AG04449 (cell line): ENCODE measurements around the gene CDK11A.
"Not testable (repeated sequence)": the region's sequence is repeated elsewhere in the genome, so short reads cannot be mapped to it uniquely, and the experiment has no call there.

Experiments
- CTCF ChIA-PET: fragments of 350-600 bp; formaldehyde crosslinking; extraction: SDS; loops from one replicate; lab custom pipeline; 2021; ENCODE audit warnings: antibody characterized with exemption; lab: Yijun Ruan, JAX
- POLR2A ChIA-PET: fragments of 400-600, 350-600 bp; formaldehyde crosslinking; extraction: SDS; loops from one replicate; lab custom pipeline; 2020; ENCODE audit warnings: antibody characterized with exemption, inconsistent platforms; lab: Yijun Ruan, JAX
- DNase-seq: peaks from one replicate; pipeline ENCODE4 v3.0.0-alpha.2; 2010; ENCODE audit warnings: low read depth, low spot score
- H3K4me3 ChIP-seq: 2 replicates; pipeline ENCODE4 v1.5.1; 2011; ENCODE audit warnings: low read depth, mild to moderate bottlenecking, control low read depth, low read length
- CTCF ChIP-seq: IDR thresholded peaks from one replicate; pipeline ENCODE4 v1.5.1; 2011; ENCODE audit warnings: mild to moderate bottlenecking, moderate library complexity, low read length, control low read depth, inconsistent platforms; ENCODE audit not compliant: insufficient read depth; ENCODE audit errors: missing control alignments

The CDK11A gene

GRCh38 chr1:1728308-1729005 lies 4.3 kb upstream of the CDK11A start:
- H3K4me3 ChIP-seq, DNase-seq, POLR2A ChIA-PET: not testable (repeated sequence)
- CTCF ChIA-PET: interaction anchor here (1.9 kb wide), 1 partner anchor 178 kb away, joined by 8 read pairs; no protein-coding TSS in a partner anchor

DNA sequence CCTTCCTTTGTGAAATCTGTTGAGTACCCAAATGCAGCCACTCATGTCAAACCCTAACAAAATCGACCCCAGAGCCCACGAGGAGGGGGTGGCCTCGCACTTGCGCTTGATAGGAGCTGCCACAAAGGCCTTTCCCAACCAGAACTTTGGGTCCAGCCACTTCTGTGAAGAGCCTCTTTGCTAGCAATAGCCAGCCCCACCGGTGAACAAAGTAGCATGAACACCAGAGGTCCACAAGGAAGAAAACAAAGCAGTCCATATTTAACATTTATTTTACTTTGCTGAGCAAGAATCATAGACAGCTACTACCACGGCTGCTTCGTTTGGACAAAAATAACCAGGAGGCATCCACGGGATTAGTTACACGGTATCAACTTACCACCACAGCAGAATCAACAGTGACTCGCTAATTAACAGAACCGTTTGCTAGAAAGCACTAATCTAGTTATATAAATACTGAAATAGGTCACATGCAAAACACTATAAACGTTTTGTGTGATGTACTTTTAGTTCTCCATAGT lies 3.0 kb upstream of the CDK11A start:
- H3K4me3 ChIP-seq, POLR2A ChIA-PET, CTCF ChIA-PET, DNase-seq: not testable (repeated sequence)

GRCh38 chr1:1726088-1726487 lies 1.9 kb upstream of the CDK11A start:
- DNase-seq, CTCF ChIA-PET, H3K4me3 ChIP-seq, POLR2A ChIA-PET: not testable (repeated sequence)

- DNase-seq: no peak
- H3K4me3 ChIP-seq: no peak overlapping the region
- TF ChIP-seq CTCF: no peak
- ChIA-PET POLR2A (interaction anchor here (0.6 kb wide), 2 partner anchors 10 to 53 kb away, joined by 3 read pairs; no protein-coding TSS in a partner anchor), CTCF (no interaction called here)
Measured at GRCh38 chr1:1721201-1721600, 3.0 kb downstream of the CDK11A start.

GRCh38 chr1:1715109-1715883 lies 8.9 kb downstream of the CDK11A start:
- H3K4me3 ChIP-seq, POLR2A ChIA-PET, CTCF ChIA-PET, DNase-seq: not testable (repeated sequence)

- CTCF ChIA-PET, H3K4me3 ChIP-seq, DNase-seq, POLR2A ChIA-PET: not testable (repeated sequence)
Measured at GRCh38 chr1:1707897-1708296, 16.3 kb downstream of the CDK11A start.

GRCh38 chr1:1707241-1707640 lies 16.9 kb downstream of the CDK11A start:
- DNase-seq, CTCF ChIA-PET, POLR2A ChIA-PET, H3K4me3 ChIP-seq: not testable (repeated sequence)

DNA sequence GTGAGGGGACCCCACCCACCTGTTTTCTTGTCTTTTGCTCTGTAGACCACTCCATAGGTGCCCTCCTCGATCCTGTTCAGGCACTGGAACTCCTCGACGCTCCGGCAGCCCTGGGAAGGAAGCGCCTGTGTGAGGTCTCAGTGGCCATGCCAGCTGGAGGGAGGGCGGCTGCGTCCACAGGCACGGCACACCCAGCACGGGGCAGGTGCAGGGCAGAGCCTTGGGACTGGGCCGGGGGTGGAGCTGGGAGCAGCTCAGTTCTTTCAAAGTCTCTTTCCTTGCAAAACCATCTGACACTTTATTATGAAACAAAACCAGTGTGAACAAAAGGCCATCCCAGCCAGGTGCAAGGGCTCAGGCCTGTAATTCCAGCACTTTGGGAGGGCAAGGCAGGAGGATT lies 18.5 kb downstream of the CDK11A start:
- CTCF ChIA-PET, H3K4me3 ChIP-seq, POLR2A ChIA-PET, DNase-seq: not testable (repeated sequence)

- DNase-seq, POLR2A ChIA-PET, CTCF ChIA-PET, H3K4me3 ChIP-seq: not testable (repeated sequence)
Measured at GRCh38 chr1:1704284-1704957, 19.7 kb downstream of the CDK11A start.

DNA sequence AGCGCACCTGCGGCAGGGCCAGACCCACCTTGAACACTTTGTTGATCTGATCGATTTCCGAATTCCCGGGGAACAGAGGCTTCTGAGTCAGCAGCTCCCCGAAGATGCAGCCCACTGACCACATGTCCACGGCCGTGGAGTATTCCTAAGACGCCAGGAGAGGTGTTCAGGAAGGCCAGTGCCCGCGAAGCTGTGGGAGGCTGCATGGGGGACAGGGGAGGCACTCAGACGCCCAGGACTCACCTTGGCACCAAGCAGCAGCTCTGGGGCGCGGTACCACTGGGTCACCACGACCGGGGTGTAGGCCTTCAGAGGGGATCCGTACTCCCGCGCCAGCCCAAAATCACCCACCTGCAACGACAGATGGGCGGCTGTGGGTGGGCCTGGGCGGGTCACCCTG lies 20.4 kb downstream of the CDK11A start:
- ChIA-PET POLR2A (no interaction called here), CTCF (no interaction called here)
- H3K4me3 ChIP-seq: no peak overlapping the region
- no peak for TF ChIP-seq CTCF
- DNase-seq: no peak

GRCh38 chr1:1702506-1702905 lies 21.7 kb downstream of the CDK11A start:
- CTCF ChIA-PET, H3K4me3 ChIP-seq, POLR2A ChIA-PET, DNase-seq: not testable (repeated sequence)

DNA sequence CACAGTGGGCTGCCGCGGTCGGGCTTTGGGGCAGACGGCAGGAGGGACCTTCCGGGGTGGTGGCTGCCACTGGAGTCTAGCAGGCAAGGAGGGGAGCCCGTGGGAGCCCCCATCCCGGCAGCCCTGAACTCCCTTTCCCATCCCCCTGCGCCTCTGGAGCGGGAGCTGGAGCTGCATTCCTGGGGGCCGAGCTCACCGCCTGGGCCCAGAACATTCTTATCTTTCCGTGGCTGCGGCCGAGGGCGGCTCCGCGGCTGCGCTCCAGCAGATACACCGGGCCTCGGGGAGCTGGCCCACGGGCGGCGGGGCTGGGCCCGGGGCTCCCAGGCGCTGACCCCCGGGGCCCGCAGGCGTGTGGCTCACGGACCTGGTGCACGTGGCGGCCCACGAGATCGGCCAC lies 23.6 kb downstream of the CDK11A start:
- CTCF ChIA-PET, H3K4me3 ChIP-seq, POLR2A ChIA-PET, DNase-seq: not testable (repeated sequence)

DNA sequence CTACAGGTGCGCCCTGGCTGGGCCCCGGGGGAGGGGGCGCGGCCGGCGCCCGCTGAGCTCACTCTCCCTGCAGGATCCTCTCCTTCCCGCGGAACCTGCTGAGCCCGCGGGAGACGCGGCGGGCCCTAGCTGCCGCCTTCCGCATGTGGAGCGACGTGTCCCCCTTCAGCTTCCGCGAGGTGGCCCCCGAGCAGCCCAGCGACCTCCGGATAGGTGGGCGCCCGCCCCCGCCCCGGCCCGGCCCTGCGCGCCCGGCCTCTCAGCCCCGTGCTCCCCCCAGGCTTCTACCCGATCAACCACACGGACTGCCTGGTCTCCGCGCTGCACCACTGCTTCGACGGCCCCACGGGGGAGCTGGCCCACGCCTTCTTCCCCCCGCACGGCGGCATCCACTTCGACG lies 24.1 kb downstream of the CDK11A start:
- POLR2A ChIA-PET, DNase-seq, CTCF ChIA-PET, H3K4me3 ChIP-seq: not testable (repeated sequence)

DNA sequence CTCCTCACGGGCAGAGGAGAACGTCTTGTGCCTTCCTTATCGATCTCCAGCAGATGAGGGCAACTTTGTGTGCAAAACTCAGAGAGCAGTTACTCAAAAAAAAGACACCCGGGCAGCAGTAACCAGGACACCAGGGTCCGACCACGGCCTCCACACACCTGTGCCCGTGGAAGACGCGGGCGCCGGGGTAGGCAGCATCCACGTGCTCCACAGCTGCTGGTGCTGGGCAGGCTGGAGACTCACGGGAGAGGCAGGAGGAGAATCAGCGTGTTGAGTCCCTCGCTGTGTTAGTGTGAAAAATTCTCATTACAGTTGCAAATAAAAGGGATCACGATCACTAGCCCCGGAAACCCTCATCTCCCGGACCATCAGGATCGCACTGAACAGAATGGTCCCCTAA lies 25.1 kb downstream of the CDK11A start:
- H3K4me3 ChIP-seq, CTCF ChIA-PET, DNase-seq, POLR2A ChIA-PET: not testable (repeated sequence)
